Stimulated activated CD4-positive, alpha-beta T cell treated with anti-CD3 and anti-CD28 coated beads, TNF-alpha, amount 100 ng/mL, for 48 hours (primary cell): ENCODE results near the gene CXADR.
A peak's percentile ranks its signal among the peaks of the same experiment; 100 is the strongest.
"Not testable (repeated sequence)": the region's sequence is repeated elsewhere in the genome, so short reads cannot be mapped to it uniquely, and the experiment has no call there.

Experiments
- DNase-seq, 3 donors: peaks; one replicate each; pipeline ENCODE4 v3.0.0-alpha.2; 2020; ENCODE audit warnings: low read depth in 3 of 3

CXADR gene

DNA sequence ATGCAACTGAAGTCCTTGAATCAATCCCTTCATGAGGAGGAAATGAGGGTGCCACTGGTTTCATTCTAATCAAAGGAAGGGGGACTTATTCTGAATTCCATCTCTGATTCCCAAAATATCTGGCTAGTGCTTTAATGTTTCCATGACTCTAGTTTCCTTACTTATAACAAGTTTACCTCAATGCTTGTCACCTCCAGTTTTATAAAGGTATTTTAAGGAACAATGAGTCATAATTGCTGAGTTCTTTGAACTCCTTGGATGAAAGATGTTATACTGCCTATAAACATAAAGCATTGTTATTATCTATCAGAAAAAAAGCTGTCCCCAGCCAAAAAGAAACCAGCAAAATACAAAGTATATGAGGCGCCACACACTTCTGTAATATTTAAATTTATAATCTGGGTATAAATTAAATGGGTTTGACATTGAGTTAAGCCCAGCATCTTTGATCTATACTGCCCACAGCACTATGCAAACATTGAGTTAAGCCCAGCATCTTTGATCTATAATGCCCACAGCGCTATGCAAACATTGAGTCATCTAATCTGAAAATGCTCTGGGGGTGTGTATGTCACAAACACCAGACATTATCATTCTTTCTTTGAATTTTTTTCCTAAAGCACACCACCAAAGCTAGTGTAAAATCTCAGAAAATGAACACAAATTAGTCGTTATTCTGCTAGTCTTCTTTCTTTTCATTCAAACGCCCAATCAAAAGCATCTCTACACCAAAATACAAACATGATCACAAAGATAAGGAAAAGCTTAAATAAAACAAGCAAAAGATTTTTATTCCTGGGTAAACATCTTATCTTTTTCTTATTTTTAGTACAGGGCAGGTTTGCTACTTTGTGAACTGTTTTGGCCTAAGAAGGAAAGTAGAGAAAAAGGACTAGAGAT lies 11.5 kb upstream of the CXADR start:
- DNase-seq = no peak

DNA sequence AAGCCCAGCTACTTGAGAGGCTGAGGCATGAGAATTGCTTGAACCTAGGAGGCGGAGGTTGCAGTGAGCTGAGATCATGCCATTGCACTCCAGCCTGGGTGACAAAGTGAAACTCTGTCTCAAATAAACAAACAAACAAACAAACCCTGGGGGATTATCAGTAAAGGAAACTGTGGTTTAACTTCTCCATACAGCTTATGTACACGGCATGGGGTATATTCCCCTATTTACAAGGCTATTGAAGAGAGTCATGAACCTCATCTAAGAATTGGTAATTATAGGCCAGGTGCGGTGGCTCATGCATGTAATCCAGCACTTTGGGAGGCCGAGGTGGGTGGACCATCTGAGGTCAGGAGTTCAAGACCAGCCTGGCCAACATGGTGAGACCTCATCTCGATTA lies 9.9 kb upstream of the CXADR start:
- not testable (repeated sequence) for DNase-seq

DNA sequence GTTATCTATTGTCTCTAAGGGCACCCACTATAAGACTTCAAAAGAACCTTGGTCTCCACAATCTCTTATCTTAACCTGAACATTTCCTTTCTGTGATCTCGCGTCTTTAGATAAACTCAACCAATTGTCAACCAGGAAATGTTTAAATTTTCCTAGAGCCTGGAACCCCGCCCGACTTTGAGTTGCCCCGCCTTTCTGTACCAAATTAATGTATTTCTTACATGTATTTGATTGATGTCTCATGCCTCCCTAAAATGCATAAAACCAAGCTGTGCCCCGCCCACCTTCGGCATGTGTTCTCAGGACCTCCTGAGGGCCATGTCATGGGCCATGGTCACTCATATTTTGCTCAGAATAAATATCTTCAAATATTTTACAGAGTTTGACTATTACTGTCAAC lies 5.9 kb upstream of the CXADR start:
- no peak for DNase-seq

DNA sequence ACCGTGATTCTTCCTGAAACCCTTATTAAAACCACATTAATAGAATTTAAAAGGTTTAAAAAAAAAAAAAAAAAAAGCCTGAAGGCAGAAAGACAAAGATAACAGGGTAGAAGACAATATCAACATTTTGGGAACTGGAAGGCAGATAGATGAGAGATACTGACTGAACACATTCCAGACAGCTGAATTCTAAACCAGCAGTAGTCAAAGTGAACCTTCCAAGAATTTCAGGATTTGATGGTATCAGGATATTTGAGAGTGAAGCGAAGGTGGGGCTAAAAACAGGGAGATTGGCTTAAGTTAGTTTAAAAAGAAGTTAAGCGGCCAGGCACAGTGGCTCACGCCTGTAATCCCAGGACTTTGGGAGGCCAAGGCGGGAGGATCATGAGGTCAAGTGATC lies 5.3 kb upstream of the CXADR start:
- DNase-seq = no peak

DNA sequence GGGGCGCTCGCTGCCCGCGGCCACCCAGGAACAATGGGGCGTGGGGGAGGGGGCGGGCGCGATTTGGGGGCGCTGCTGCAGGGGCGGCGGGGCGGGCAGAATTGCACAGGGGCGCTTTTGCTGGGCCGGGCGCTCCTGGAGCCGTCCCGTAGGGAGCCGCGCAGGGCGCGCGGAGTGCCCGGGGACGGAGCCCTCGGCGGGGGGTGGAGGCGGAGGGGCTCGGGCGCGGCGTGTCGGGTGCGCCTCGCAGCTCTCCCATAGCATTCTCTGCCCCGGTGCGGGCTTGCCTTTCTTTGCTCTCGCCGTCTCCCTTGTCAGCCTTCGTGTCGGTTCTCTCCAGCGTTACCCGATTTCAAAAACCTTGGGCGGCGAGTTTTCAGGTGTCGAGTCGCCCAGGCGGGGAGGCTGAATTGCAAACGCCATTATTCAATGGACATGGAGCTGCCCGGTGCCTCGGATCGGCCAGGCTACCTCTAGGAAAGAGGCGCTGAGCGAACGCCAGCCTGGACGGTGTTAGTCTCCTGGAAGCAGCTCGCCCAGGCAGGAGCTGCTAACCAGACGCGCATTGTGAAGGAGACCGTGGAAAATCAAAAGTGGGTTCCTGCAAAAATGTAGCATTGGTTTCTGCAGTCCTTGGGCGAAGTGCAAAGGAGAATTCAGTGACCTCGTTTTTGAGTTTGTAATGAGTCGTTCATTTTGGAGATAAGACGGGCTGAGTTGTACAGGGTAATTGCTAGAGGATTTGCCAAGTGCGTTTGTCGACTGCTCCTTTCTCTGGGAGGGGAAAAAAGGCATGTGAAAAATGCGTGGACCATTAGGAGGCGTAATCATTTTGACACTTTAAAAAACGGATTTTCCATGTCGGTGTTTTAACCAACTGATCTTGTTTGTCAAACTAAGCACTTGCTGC lies 626 bp downstream of the CXADR start:
- peak in 1 of 3 donors; percentile 21 for DNase-seq

DNA sequence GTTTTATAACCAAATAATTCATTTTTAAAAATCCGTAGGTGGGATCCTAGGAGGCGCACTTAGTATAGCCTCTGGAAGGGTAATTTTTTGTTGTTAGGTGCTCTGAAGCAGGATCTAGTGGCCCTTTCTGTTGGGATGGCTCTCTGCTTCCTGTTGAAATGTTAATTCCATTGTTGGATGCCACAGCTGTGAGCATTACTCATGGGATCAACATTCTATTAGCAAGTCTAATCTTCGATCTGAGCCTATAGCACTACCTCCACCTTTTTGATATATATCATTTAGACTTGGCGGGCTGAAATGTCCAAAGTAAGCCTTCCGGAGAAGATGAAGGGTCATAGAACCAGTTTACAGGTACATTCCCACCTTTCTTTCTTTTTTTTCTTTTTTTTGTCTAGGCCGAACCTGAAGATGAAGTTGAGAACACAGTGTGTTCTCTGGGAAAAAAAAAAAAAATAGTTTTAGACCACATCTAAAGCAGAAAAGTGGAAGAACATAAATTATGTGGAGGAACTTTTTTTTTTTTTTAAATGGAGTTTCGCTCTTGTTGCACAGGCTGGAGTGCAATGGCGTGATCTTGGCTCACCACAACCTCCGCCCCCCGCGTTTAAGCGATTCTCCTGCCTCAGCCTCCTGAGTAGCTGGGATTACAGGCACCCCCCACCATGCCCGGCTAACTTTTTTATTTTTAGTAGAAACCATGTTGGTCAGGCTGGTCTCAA lies 1.4 kb downstream of the CXADR start:
- no peak for DNase-seq

DNA sequence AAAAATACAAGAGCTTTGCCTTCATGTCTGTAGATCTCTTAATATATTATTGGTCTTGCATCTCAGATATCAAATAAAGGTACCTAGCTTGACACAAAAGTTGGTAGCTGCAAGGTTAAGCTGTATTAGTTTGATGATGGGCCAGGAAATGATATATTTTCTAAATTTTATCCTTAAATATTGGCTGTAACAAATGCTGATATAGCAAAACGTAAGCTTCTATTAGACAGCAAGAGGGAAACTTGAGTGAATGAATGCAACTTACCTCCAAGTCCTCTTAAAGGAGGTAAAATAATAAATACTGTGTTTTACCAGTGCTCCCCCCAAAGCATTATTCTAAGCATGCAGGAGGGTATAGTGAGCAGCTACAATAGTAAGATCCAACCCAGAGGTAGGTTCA lies 4.2 kb downstream of the CXADR start:
- not testable (repeated sequence) for DNase-seq

DNA sequence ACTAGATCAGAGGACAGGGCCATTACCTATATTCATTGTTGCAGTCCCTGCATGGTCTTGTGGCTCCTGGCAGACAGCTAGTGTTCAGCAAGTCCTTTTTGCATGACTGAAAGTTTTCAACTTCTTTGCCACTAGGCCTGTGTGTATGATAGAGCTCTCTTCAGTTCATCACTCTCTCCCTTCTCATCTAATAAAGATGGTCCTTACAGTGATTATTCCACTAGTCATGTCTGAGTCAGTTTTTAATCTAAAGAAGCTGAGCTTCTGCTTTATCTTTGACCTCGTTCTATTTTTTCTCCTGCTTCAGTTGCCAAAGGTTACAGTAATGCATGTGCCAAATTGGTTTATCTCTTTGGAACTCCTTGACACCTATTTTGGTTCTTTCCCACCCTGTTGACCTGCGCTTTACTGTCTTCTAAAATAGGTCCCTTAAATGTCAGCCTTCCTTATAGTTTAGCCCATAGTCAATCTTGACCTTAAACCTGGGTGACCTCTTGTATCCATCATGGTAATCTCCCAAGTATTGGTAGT lies 6.4 kb downstream of the CXADR start:
- no peak for DNase-seq

DNA sequence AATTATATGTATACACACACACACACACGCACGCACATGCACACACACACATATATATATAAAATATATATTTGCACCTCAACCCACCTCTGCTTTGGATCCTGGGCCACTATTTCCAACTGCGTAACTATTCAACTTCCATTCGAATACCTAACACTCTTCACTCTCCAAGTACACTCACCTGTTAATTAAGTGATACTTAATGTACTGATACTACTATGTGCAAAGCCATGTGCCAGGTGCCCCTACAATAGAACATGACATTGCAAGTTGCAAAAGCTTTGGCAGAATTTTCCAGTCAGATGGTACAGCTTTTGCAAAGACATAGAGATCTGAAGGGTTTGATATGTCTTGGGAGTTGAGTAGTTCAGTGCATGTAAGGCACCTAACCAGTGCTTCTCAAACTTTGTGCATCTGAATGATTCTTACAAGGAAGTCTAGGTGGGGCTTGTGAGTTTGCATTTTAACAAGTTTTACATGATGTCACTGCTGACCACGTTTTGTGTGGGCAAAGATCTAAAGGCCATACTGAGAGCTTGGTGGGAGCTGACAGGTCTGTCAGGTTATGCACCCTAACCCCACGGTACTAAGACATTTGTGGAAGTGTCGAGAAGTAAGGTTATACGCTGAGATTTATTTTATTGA lies 7.2 kb downstream of the CXADR start:
- no peak for DNase-seq

DNA sequence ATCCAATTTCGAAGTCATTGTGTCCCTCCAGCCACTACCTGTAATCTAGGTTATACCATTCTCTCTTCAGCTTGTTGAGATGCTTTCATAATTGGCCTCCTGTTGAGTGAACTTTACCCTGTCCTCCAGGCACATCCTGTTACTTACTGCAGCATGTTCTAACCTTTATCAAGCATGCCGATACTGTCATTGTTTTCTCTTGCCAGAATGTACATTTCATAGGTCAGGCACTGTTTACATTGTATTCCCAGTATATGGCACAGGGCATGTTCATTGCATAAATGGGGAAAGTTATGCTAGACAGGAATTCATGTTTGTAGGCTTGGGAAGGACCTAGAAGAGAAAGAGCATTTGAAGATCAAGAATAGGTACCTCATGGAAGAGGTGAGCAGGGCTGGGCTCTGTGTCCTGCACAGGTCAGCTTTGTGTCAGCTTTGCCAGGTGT lies 10.2 kb downstream of the CXADR start:
- no peak for DNase-seq

DNA sequence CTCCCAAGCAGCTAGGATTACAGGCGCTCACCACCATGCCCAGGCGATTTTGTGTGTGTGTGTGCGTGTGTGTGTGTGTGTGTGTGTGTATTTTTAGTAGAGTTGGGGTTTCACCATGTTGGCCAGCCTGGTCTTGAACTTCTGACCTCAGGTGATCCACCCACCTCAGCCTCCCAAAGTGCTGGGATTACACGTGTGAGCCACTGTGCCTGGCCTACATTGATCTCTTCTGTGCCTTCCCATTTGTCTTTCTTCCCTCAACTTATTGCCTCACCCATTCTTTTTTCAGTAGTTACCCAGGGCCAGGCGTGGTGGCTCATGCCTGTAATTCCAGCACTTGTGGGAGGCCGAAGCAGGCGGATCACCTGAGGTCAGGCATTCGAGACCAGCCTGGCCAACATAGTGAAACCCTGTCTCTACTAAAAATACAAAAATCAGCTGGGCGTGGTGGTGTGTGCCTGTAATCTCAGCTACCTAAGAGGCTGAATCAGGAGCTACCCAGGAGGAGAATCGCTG lies 11.2 kb downstream of the CXADR start:
- DNase-seq = not testable (repeated sequence)

DNA sequence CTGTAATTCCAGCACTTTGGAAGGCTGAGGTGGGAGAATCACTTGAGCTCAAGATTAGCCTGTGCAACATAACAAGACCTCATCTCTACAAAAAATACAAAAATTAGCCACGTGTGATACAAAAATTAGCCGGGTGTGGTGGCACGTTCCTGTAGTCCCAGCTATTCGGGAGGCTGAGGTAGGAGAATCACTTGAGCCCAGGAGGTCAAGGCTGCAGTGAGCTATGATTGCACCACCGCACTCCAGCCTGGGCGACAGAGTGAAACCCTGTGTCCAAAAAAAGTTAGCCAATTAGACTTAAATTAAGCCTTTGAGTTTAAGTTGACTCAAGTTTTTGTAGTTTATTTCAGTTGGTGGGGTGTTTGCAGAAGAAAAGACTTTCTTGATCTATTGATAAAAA lies 11.8 kb downstream of the CXADR start:
- no peak for DNase-seq

DNA sequence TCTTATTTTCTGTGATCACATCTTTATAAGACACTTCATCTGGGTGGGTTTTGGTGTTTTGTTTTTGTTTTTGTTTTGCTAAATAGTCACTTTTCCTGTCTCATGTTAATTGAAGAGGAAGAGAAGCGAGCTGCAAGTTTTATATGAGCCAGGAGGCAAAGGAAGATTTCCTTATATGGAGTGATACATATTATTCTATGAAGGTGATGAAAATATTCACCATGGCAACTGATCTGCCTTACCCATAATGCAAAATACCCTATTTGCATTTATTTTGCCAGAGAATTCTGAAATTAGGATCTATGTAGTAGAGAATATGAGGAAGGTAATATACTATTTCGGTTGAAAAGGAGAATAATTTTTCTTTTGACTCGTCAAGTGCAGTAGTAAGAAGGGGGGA lies 13.9 kb downstream of the CXADR start:
- no peak for DNase-seq

DNA sequence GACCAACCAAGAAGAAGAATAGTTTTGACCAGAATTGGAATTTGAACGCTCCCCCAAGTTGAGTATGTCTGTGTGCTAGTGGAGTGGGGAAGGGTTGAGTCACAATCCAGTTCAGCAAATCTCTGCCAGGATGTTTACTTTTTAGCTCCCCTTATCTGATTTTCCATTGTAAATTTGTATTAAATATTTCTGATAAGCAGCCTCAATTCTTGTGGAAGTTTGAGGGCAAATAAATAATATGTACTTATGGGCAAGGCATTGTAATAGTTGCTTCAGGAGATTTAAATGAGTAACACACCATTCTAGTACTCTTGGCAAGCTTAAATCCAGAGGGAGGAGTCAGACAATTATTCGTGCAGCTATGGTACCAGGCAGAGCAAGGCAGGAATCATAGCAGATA lies 14.4 kb downstream of the CXADR start:
- DNase-seq = no peak

DNA sequence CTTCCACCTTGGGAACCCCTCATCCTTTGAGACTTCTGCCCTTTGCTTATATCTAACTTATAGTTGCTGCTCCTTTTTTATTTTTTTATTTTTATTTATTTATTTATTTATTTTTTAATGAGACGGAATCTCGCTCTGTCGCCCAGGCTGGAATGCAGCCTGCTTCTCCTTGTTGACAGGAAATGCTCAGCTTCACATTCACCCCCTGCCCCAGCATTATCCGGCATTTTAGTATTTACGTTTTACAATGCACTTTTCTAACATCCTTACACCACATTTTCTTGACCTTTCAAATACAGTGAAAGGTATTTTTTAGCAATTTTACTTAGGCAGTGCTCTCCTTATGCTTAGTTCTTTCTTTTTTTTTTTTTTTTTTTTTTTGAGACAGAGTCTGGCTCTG lies 14.9 kb downstream of the CXADR start:
- no peak for DNase-seq

DNA sequence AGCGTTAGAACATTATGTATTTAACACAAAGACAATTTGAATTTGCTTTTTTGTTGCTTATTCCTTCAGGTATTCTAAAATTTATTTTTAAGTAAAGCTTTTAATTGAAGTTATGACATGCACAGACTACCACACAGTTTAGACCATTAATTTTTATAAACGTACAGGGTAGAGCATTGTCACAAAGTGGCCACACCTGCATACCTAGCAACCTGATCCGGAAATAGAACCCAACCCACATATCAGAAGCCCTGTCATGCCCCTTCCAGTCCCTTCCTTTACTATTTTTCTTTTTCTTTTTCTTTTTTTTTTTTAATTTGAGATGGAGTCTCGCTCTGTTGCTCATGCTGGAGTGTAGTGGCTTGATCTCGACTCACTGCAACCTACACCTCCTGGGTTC lies 16.8 kb downstream of the CXADR start:
- DNase-seq = no peak

DNA sequence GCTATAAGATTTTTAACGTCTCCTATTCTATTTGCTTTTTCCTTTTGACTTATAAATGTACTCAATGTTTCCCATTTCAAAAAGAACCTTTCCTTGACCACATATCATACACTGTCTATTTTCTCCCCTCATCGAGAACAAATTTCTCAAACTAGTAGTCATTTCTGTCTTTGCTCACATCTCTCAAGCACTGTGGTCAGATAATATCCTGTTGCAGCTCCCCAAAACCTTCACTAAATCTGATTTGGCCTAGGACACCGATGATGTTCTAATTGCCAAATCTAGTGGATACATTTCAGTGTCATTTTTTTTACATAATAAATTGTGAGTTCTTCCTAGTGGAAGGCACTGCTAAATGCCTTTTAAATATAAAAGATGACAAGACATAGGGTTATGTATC lies 19.4 kb downstream of the CXADR start:
- DNase-seq = no peak

DNA sequence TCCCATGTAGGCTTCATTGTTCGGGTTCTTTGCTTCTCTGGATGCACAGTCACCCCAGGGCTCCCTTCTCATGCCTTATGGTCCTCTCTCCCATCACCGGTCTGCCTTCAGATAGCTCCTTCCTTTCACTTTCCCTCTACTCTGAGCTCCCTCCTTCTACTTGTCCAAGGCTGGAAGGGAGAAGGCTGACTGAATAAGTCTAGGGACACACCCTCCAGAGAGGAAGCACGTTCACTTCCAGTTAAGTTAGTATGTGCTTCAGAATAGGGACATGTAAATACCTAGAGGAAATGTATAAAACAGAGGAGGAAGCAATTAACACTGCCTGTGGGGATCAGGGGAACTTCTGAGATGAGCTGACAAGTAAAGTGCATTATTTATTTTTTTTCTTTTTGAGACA lies 23.5 kb downstream of the CXADR start:
- DNase-seq = no peak

DNA sequence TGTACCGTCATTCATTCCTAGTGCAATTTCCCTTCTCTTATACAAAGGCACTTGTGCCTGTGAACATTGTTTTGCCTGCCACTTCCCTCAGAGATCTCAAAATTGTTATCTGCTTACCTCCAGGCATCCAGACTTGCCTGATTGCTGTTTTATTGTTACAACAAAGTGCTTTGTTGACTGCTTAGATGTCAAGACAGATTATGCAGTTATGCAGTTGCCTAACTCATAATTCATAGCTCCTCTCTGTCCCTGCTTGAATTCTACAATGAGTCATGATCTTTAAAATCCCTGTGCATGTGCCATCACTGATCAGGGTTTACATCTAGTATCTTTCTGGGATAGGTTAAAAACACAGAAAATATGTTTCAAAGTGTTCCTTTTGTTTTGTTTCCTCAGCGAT lies 24.5 kb downstream of the CXADR start:
- no peak for DNase-seq

DNA sequence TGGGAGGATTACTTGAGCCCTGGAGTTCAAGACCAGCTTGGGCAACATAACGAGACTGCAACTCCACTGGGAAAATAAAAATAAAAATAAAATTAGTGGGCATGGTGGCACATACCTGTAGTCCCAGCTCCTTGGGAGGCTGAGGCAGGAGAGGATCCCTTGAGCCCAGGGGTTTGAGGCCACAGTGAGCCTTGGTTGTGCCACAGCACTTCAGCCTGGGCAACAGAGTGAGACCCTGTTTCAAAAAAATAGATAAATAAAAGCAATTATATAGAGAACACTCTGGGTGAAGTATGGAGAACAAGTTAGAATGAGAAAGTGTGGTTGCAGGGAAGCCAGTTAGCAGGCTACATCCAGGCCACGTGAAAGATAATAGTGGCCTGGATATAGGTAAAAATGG lies 25.7 kb downstream of the CXADR start:
- DNase-seq = no peak

DNA sequence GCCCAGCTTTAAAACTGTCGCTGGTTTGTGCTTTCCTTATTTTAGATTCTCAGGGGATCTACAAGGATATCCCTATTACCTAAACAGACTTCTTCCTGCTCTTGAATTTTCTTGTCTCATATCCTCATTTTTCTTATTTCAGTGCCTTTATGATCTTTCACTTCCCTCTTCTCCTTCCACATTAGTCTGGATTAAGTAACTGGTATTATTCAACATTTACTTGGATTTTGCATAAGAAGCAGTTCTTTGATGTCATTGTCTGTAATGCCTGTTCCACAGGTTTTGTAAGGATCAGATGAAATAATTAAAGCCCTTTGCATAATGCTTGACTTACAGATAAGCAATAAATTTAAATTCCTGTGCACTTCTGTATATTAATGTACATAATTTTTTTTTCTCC lies 26.5 kb downstream of the CXADR start:
- DNase-seq = no peak
